ENCODE results near the gene STAM. TPM values are rescaled to one million over a fixed set of nuclear protein-coding genes. Genes with fewer than 3 reads are reported as not detected.
"Not testable (repeated sequence)": the region's sequence is repeated elsewhere in the genome, so short reads cannot be mapped to it uniquely, and the experiment has no call there.

STAM gene
- polyA plus RNA-seq (ENCODE audit: insufficient read length in 4 of 4), result 10 to 100 TPM; 28.2 to 36.7 (median 34.4) TPM

DNA sequence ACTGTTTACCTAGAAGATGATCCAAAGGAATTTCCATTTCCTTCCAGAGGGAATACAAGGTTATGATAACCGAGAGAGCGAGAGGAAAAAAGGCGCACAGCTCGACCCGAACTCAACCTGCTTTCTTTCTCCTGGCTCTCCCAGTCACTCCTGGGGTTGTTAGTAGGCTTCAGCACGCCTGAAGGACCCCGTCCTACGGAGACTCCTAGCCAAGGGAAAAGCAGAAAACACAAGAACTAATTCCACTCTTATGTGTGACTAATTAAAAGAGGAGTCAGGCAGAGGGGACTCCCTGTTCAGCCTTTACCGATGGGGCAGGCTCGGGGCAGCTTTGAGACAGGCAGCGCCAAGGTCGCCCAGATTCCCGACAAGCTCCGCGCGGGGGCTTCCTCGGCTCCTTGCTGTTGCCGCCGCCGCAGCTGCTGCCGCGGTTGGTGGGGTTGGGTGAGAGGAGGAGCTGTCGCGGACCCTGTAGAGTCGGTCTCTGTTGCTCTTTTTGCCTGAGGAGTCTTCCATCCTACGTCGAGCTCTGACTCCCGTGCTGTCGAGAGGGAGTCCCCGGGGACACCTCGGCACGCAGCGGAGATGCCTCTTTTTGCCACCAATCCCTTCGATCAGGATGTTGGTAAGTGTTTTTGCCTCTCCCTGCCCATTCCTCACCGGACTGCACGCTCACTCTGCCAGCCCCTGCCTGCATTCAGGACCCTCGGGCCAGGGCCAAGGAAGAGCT is at the start of gene STAM:
Gene STAM (plus strand): TSS at position 397 of the 730 bp plus-strand sequence. CDS start 189 bp downstream, at position 586.
- peak; percentile 88 to 95 (median 91) for DNase-seq (ENCODE audit: low read depth in 4 of 4, low spot score in 3 of 4)

DNA sequence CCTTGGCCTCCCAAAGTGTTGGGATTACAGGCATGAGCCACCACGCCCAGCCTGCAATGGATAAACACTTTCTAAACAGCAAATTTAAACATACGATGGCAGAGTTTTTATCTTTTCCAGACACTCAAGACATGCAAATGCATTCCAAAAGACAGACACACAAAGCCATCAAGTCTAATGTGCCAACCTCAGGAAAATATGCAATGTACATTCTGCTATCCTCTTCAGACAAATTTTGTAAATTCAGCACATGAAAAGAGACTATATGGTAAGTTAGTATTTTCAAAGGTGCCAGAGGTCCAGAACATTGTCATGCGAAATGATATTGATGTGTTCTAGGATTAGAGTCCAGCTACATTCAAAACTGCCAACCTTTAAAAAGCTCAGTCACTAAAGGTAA is 46.6 kb upstream of the STAM start:
- no peak for DNase-seq (ENCODE audit: low read depth in 4 of 4, low spot score in 3 of 4)

DNA sequence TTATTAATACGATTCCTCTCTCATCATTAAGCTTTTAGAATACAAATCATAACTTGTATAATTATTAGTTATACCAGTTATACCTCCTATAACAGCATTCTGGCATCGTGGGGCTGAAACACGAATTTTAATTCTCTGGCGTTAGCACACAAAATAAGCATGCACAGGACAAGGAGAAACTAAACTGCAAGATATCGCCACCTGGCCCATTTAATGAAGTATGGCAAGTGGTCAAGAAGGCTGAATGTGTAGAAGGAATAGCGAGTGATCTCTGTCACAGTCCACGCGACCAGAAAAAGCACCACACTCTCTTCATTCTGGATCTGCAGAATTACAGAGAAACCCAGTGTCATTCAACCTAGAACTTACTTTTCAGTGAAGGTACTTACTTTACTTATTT is 44.9 kb upstream of the STAM start:
- DNase-seq (ENCODE audit: low read depth in 4 of 4, low spot score in 3 of 4), result no peak

DNA sequence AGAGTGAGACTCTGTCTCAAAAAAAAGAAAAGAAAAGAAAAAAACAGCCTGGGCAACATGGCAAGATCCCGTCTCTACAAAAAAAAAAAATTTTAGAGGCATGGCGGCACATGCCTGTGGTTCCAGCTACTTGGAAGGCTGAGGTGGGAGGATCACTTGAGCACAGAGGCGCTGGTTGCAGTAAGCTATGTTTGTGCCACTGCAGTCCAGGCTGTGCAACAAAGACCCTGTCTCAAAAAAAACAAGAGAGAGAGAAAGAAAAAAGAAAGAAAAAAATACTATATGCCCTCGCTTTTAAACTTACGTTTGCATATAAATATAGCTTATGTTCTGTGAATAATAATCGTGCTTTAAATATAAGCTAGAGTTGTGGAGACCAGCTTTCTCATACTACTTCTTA is 38.0 kb upstream of the STAM start:
- DNase-seq (ENCODE audit: low read depth in 4 of 4, low spot score in 3 of 4), result no peak

DNA sequence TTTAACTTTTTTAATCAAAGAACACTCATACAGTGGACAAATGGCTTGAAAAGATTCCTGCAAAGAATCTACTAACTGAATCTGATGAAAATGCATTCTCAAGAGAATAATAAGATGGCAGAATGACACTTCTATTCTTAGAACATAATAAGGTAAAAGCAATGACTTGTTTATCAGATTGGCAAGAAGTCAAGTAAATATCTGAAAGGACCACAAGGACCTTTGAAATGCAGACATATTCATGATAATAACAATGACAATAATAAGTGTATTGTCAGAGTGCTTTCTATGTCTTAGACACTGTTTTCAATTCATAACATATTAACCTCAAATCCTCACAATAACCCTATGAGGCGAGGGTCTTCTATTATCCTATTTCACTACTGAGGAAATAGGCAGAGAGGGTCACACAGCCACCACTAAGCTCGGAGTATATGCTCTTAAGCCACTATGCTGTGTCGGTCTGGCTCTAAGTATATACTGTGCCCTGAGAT is 37.4 kb upstream of the STAM start:
- no peak for DNase-seq (ENCODE audit: low read depth in 4 of 4, low spot score in 3 of 4)

DNA sequence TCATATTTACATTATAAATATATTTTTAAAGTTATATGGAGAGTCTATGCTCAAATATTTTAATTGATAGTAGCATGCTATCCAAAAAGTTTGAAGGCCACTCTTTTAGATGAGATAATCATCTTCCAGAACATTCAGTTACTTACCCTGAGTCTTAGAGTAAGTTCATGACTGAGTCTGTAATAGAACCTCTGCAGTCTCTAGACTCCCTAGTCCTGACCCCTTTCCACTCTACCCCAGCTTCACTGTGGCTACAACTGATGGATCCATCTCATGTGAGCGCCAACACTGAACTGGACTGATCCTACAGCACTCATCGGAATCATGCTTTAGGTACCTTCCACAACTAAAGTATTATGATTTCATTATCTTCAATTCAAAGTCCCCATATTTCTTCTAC is 36.9 kb upstream of the STAM start:
- DNase-seq (ENCODE audit: low read depth in 4 of 4, low spot score in 3 of 4), result no peak

DNA sequence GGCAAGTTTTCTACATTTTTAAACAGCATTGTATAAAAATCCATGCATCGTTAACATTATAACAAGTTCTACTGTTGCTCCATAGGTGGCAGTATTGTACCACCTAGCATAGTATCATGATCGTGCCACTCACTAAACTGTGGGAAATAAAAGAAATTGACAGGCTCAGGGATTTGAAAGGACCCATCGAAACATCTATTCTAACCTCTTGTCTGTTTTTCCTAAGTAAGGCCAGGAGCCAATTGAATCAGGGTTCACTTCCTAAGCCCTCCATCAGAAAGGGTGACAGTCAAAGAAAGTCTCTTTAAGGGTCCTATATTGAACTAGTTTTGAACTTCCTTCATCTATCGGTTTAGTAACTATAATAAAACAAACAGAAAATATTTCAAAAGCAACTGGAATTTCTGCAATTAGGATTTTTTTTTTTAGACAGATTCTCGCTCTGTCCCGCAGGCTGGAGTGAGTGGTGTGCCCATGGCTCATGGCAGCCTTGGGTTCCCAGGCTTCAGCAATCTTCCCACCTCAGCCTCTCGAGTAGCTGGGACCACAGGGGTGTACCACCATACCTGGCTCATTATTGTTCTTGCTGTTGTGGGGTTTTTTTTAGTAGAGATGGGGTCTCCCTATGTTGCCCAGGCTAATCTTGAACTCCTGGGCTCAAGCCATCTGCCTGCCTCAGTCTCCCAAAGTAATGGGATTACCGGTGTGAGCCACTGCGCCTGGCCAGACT is 36.2 kb upstream of the STAM start:
- peak in 3 of 4 donors; percentile 18 to 33 (median 25) for DNase-seq (ENCODE audit: low read depth in 4 of 4, low spot score in 3 of 4)

- DNase-seq (ENCODE audit: low read depth in 4 of 4, low spot score in 3 of 4), result no peak
These were observed 34.4 kb upstream of the STAM start for GRCh38 chr10:17609523-17610079.

DNA sequence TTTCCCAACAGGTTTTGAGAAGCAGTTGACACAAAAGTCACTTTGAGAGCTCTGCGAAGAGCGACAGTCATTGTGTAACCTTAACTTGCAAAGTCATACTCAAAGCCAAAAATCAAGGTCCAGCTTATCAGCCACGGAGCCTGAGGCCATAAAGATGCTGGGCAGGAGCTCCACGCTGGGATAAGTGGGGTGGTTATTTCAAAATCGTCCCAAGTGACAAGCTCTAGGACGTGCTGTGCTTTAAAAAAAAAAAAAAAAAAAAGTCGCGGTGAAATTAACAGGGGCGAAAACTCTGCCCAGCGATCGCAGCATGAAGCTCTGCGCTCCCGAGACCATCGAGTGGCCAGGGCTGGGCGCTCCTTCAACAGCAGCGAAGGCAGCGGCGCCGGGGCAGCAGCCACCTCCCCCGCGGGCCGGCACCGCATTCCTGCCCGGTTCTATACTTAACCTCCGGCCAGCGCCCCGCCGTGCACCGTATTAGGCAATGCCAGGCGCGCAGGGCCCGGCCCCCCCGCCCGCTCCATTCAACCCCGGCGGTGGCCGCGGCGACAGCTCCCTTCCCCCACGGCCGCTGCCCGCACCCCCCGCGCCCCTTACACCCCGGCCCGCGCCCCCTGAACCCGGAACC is 27.4 kb upstream of the STAM start:
- DNase-seq (ENCODE audit: low read depth in 4 of 4, low spot score in 3 of 4), result peak in 3 of 4 donors; percentile 19 to 31 (median 26)

DNA sequence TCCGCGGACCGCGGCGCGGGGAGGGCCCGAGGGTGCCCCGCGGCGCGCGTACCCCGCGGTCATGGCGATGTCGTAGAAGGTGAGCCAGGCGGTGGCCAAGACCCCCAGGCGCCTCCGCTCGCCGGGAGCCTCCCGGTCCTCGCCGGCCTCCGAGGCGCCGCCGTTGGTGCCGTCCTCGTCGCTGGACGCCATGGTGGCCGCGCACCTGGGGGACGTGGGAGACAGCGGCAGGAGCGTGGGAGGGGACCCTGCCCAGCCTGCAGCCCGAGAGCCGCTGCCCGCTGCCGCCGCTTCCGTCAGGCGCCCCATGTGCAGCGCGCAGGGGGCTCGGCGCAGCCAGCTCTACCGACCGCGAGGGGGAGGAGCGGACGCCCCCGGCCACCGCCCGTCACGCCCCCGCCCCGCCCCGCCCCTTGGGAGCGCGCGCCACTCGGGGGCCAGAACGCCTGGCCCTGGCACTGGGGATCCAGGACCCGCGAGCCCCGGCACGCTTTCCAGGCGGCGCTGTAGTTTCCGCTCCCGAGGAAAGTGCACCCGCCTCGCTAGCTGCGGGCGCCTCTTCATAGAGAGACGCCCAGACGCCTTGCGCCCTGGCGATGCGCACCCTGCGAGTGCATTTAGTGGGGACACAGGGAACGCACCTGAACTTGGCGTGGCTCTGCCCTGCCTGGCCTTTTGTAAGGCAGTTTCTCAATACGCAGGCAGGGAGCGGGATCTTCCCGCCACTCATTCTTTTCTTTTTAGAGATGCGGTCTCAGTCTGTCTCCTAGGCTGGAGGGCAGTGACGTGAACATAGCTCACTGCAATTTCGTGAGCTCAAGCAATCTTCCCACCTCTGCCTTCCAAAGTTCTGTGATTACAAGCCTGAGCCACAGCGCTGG is 26.7 kb upstream of the STAM start, which contains the start of gene HACD1:
Gene HACD1 (minus strand): TSS at position 344 of the 881 bp plus-strand sequence. CDS start 35 bp downstream, at position 309.
- peak in 3 of 4 donors; percentile 29 to 62 (median 36) for DNase-seq (ENCODE audit: low read depth in 4 of 4, low spot score in 3 of 4)

DNA sequence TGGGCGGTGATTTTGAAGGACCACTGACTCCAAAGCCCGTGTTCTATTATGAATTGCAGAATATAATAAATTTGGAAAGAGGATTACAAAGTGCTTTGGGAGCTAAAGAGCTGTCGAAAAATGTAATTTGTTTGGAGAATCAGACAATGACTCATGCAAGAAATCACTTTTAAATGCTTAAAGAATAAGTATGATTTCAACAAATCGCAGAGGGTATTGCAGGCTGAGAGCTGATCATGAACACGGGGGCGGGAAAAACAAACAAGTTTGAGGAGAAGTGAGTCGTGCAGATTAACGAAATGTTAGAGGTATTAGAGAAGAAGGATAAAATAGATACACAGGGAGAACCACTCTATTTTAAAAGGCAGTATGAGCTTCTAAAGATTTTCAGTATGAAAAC is 21.9 kb upstream of the STAM start:
- no peak for DNase-seq (ENCODE audit: low read depth in 4 of 4, low spot score in 3 of 4)

- DNase-seq (ENCODE audit: low read depth in 4 of 4, low spot score in 3 of 4), result no peak
These were observed 19.0 kb upstream of the STAM start for GRCh38 chr10:17624996-17625395.

DNA sequence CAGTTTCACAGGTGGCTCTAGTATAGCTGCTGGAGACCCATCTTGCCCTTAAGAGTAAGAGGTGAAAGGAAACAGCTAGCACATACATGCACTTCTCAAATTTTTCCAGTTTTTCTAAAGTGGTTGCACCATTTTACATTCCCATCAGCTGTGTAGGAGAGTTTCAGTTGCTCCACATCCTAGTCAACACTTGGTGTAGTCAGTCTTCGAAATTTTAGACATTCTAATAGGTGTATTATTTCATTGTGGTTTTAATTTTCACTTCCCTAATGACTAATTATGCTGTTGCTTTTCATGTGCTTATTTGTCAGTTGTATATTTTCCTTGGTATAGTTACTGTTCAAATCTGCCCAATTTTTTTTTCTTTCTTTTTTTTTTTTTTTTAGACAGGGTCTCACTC is 17.3 kb upstream of the STAM start:
- DNase-seq (ENCODE audit: low read depth in 4 of 4, low spot score in 3 of 4), result no peak

DNA sequence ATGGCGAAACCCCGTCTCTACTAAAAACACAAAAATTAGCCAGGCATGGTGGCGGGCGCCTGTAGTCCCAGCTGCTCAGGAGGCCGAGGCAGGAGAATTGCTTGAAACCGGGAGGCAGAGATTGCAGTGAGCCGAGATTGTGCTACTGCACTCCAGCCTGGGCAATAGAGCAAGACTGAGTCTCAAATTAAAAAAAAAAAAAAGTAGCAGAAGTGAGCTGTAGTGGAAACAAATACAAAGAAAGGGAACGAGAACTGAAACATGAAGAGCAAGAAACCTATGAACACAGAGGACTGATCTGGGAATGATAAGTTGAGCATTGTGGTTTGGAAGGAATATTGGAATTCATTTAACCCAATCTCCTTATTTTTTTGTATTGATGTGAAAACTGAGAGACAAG is 11.4 kb upstream of the STAM start:
- DNase-seq (ENCODE audit: low read depth in 4 of 4, low spot score in 3 of 4), result not testable (repeated sequence)

GRCh38 chr10:17633353-17633752 is 10.6 kb upstream of the STAM start:
- DNase-seq (ENCODE audit: low read depth in 4 of 4, low spot score in 3 of 4), result no peak

DNA sequence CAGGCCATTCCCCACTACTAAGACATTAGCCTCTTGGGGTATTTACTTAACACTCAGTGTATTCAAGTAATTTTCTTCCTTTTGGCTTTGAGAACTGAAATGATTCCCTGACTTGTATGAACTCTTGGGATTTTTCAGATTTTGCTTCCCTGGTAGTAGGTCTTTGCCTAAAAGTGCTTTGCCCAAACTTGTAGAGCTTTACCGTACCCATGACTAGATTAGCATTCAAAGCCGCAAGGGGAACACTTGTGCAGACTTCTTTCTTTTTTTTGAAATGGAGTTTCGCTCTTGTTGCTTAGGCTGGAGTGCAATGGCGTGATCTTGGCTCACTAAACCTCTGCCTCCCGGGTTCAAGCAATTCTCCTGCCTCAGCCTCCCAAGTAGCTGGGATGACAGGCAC is 6.1 kb upstream of the STAM start:
- no peak for DNase-seq (ENCODE audit: low read depth in 4 of 4, low spot score in 3 of 4)

DNA sequence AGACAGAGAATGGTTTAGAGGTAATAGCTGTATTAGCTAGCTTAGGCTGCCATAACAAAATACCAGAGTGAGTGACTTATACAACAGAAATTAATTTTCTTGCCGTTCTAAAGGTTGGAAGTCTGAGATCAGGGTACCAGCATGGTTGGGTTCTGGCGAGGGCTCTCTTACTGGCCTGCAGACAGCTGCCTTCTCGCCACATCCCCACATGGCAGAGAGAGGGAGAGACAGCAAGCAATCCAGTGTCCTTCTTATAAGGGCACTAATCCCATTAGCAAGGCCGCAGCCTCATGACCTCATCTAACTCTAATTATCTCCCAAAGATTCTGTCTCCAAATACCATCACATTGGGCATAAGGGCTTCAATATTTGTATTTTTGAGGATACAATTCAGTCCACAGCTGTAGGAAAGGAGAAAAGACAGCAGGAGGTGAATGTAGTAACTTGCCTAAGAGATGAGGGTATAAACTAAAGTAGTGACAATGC is 3.6 kb upstream of the STAM start:
- no peak for DNase-seq (ENCODE audit: low read depth in 4 of 4, low spot score in 3 of 4)

DNA sequence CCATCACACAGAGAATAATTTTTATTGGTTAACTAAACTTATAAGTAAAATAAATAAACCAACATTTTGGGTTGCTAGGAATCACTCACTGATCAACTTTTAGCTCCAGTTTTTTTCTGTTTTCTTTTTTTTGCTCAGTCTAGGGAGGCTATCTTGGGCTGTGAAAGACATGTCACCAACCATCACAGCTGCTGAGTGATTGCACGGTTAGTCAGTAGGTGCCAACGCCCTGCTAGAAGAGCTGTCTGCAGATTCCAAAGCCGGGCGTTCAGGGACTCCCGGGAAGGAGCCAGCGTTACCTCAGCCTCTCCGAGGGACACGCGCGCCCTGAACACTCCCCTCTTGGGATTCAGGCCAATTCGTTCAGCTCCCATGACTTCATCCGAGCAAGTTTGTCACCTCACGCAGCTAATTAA is 604 bp upstream of the STAM start:
- DNase-seq (ENCODE audit: low read depth in 4 of 4, low spot score in 3 of 4), result peak in 1 of 4 donors; percentile 7

DNA sequence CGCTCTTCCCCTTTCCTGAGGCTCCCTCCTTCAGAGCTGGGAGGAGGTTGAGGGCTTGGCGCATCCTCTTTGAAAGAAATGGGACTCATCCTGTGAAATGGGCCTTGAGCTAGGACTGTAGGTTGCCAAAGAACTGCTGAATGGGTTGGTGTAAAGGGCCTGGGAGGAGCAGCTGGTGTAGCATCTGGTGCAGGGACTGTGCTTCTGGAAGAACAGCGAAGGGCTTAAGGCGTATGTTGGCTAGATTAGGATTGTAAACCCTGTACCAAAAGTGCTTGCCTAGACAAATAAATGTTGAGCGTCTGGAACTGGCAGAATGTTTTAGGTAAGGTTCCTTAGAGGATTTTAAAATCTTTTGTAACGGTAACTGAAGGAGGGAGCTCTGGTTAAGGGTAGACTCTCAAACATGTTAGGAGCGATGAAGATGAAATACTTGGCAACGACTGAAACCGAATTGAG is 563 bp downstream of the STAM start:
- no peak for DNase-seq (ENCODE audit: low read depth in 4 of 4, low spot score in 3 of 4)
